HTERT RPE-1 (cell line): ENCODE measurements around the gene TRIM46.
"Not testable (repeated sequence)": the region's sequence is repeated elsewhere in the genome, so short reads cannot be mapped to it uniquely, and the experiment has no call there.

Experiments used
- in situ Hi-C: fragments of 300-500 bp; cut with MboI; formaldehyde crosslinking; loops from 4 replicates; pipeline ENCODE4 v1.14.3; 2020; ENCODE audit warnings: low sequenced_read_pairs

Gene TRIM46

DNA sequence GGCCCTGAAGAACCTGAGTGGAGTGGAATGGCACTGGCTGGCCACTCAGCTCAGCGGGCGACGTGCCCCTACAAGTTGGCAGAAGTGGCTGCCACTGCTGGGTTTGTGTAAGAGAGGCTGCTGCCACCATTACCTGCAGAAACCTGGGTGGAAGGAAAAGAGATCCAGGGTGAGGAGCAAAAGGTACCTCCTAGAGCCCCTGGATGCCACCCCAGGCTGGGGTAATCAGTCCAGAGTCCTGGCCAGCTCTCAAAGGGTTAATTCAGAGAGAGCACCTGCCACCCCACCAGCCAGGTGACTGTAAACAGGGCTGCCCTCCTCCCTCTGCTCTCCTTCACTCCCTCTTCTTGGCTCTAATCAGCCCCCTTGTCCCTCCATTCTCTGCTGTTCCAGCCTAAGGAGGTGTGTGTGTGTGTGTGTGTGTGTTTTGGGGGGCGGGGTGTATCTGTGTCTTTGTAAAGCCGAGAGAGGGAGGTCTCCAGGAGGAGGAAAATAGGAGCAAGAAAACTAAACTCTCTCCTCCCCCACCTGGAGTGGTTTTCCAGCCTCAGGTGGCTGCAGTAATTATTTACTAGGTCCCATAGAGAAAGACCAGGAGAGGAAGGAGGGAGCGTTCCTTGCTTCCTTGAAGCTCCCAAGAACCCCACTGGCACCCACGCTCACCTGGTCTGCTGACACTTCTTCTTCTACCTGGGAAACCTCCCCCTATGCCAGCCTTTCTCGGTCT lies 12.6 kb downstream of the TRIM46 start:
- in situ Hi-C loops: no loop called here

DNA sequence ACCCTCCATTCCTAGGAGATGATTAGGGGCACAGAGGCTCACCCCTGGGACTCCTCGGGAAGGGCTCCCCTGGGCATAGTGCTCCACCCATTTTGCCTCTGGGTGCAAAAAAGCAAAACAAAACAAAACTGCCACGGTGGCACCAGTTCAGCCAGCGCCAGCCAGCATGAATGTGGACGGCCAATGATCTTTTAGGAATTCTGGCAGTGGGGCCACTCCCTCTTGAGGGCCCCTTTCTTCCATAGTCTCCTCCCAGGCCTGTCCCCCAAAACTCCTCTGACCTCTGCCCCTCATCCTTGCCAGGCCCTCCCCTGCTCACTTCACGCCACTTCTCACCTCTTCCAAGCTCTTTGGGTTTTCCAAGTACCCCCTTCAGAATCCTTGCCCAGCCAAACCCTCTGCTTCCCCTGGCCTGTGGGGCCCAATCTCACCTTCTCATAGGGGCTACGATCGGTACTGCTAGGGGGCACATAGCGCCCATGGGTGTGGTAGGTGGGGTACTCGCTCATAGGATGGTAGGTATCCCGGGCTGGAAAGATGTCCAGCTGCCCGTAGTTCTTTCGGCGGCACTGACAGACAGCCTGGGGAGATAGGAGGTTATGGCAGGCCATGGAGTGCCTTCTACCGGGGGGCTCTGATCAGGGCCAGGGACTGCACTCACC lies 13.3 kb downstream of the TRIM46 start:
- in situ Hi-C loops: no loop called here

DNA sequence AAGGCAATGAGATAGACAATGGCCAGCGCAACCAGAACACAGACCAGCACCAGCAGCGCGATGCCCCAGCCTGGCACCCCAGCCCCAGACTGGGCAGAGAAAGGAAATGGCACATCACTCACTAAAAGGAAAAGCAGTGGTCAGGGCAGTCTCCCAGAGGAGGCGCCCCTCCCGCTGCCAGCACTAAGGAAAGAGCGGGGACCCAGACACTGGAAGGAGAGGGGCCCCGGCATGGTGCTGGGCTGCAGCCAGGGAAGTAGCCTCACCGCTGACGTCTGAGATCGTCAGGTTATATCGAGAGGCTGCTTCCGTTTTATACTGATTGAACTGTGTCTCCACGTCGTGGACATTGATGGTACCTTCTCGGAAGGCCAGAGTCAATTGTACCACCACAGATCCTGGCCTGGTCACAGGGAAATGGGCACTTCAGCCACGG lies 13.8 kb downstream of the TRIM46 start:
- in situ Hi-C loops: no loop called here

DNA sequence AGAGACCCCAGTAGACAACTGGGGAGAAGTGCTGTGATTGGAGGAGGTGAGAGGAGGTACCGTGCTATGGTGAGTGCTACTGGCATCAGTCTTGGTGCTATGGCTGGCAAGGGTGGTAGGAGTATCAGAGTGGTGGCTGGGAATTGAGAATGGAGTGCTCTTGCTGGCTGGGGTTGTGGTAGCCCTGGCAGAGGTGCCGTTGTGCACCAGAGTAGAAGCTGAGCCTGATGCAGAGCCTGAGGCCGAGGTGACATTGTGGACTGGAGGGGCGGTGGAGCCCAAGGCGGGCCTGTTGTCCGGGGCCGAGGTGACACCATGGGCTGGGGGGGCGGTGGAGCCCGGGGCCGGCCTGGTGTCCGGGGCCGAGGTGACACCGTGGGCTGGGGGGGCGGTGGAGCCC lies 14.6 kb downstream of the TRIM46 start:
- in situ Hi-C loops: no loop called here

GRCh38 chr1:155189926-155190325 lies 16.3 kb downstream of the TRIM46 start:
- in situ Hi-C loops: not testable (repeated sequence)

DNA sequence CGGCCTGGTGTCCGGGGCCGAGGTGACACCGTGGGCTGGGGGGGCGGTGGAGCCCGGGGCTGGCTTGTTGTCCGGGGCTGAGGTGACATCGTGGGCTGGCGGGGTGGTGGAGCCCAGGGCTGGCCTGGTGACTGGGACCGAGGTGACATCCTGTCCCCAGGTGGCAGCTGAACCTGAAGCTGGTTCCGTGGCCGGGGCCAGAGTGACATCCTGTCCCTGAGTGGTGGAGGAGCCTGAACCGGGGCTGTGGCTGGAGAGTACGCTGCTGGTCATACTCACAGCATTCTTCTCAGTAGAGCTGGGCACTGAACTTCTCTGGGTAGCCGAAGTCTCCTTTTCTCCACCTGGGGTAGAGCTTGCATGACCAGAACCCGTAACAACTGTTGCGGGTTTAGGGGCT lies 18.3 kb downstream of the TRIM46 start:
- in situ Hi-C loops: no loop called here

DNA sequence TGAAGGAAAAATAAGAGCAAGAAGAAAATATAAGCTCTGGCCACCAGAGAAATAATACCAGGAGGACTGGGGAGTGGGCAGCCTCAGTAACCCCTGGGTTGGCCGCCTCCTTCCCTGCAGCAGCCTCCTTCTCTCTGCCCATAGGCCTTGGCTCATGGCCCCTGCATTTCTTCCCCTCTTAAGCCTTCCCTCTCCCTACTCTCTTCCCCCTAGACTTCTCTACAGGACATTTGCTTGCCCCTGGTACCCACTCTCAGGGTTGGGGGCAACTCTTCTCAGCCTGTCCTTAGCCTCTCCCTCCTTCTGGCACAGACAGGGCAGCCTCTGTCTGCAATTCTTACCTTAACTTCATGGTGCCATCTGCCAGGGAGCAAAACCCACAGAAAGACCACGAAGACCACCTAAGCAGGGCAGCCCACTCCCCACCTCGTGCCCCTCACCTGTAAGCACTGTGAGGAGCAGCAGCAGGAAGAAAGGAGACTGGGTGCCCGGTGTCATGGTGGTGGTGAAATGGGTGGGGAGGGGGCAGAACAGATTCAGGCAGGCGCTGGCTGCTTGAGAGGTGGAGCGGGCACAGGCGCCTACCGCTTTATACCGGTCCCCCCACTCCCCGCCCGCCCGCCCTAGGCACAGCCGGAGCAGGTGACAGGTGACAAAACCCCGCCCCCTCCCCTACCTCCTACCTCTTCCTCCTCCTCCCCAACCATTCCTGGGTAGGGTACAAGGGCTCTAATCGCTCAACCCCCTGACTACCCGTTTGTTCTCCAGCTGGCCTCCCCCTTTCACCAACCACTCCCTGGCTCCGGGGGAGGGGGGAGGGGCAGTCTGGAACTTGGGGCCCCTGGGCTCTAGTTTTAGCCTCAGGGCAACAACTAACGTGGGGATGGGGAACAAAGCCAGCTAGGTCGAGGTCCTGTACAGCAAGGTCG lies 19.0 kb downstream of the TRIM46 start:
- in situ Hi-C loops: no loop called here

DNA sequence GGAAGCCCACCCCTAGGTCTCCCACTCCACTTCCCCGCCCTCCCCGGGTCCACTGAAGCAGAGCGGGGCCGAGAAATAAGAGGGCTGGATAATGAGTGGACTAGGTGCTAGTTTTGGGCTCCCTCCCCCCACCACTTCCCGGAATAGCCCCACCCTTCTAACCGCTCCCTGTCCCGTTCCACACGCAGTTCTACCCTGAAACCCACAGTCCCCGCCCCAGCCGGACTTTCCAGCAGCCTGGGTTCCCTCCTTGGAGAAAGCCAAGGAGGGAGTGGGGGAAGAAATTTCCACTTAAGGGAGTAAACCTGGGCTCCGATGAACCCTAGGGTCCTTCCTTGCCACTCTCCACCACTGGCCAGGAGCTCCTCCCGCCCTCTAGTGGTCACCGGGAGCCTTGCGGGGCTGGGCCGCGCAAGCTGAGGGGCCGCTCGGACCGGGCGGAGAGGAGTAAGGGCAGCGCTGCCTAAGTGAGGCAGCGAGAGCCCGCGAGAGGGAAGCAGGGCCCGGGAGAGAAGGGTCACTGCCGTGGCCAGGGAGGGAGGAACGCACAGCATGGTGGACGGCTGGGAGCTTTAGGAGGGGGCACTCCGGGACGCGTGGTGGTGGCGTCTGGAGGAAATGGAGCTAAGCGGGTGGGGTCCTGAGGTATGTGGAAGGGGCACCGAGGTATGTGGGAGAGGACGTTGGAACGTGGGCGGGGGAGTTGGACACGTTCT lies 19.8 kb downstream of the TRIM46 start:
- in situ Hi-C loops: no loop called here

DNA sequence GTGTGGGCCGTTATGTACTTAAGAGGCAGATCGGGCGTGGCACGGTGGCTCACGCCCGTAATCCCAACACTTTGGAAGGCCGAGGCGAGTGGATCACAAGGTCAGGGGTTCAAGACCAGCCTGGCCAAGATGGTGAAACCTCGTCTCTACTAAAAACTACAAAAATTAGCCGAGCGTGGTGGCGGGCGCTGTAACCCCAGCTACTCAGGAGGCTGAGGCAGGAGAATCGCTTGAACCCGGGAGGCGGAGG lies 20.3 kb downstream of the TRIM46 start:
- in situ Hi-C loops: not testable (repeated sequence)

GRCh38 chr1:155195201-155196102 lies 21.8 kb downstream of the TRIM46 start:
- in situ Hi-C loops: no loop called here

GRCh38 chr1:155196103-155196892 lies 22.6 kb downstream of the TRIM46 start:
- in situ Hi-C loops: no loop called here

- in situ Hi-C loops: no loop called here
These were observed 23.4 kb downstream of the TRIM46 start for GRCh38 chr1:155196893-155197638.

DNA sequence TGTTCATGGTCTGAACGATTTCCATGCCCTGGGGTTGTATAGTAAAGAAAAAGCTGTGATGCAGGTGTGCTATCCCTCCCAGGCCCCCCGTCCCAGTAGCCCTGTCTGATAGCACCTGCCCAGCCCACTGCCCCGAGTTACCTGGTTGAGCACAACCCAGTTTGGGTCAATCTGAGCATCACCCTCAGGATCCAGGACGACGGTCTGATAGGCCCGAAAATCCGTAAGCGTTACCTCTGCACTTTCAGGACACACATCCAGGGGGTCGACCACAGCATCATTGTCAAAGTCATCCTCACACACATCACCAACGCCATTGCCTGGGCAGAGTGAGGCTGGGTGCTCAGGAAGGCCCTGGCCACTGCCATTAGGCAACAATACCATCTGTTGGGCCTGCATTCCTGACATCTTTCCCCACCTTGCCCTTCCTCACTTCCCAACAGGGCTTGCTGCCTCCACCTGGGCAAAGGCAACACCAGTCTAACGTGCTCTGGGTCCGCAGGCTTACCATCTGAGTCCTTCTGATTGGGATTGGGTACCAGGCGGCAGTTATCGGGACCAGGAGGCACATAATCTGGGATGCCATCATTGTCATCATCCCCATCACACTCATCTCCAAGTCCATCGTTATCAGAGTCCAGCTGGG lies 24.4 kb downstream of the TRIM46 start:
- in situ Hi-C loops: no loop called here

- in situ Hi-C loops: no loop called here
These were observed 24.9 kb downstream of the TRIM46 start for GRCh38 chr1:155198547-155198906.

- in situ Hi-C loops: no loop called here
These were observed 26.1 kb downstream of the TRIM46 start for GRCh38 chr1:155199792-155200191.

DNA sequence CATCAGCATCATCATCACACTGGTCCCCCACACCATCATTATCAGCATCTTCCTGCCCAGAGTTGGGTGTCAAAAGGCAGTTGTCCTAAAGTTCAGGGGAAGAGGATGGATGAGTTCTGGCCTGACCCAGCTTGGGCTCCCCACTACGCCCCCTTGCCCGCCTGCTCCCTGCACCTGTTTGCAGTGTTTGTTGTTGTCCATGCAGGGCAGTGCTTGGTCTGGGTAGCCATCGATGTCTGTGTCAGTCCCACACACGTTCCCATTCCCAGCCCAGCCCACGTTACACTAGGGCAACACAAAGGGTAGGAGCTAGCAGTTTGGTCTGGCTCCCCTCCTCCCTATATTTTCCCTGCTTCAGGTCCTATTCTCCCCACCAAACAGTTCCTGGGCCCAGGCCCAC lies 27.3 kb downstream of the TRIM46 start:
- in situ Hi-C loops: no loop called here

GRCh38 chr1:155202198-155202597 lies 28.5 kb downstream of the TRIM46 start:
- in situ Hi-C loops: no loop called here
